GM23338 (cell line): ENCODE data around the gene S100A1. TPM values are rescaled to one million over a fixed set of nuclear protein-coding genes. Genes with fewer than 3 reads are reported as not detected.

Experiments
- ATAC-seq: fragments of 200-7000 bp; cut with Tn5 transposase; 3 replicates; pipeline ENCODE4 v1.9.1; 2020
- DNase-seq: peaks from one replicate; pipeline ENCODE4 v3.0.0-alpha.2; 2015; ENCODE audit warnings: low spot score
- H2AFZ ChIP-seq: fragments of 200-600 bp; sonication (generic); 2 replicates; pipeline ENCODE4 v1.8.0; 2016; ENCODE audit warnings: antibody characterized with exemption, mild to moderate bottlenecking, moderate library complexity
- H3F3A ChIP-seq: fragments of 200-600 bp; sonication (generic); replicated peaks from 2 replicates; pipeline ENCODE4 v1.8.0; 2017; ENCODE audit warnings: antibody characterized with exemption, mixed run types, low read depth
- H3K27ac ChIP-seq: fragments of 200-600 bp; sonication (generic); 2 replicates; pipeline ENCODE4 v1.6.1; 2016; ENCODE audit warnings: low read depth
- H3K27me3 ChIP-seq: fragments of 200-600 bp; sonication (generic); 2 replicates; pipeline ENCODE4 v1.8.0; 2016; ENCODE audit warnings: mild to moderate bottlenecking, mixed run types, moderate library complexity; ENCODE audit not compliant: insufficient read depth
- H3K36me3 ChIP-seq: fragments of 200-600 bp; sonication (generic); 2 replicates; pipeline ENCODE4 v1.8.0; 2016; ENCODE audit warnings: mild to moderate bottlenecking; ENCODE audit not compliant: insufficient read depth
- H3K4me1 ChIP-seq: fragments of 200-600 bp; sonication (generic); 2 replicates; pipeline ENCODE4 v1.8.0; 2016; ENCODE audit warnings: mild to moderate bottlenecking, moderate library complexity; ENCODE audit not compliant: insufficient read depth
- H3K4me2 ChIP-seq: fragments of 200-600 bp; sonication (generic); 2 replicates; pipeline ENCODE4 v1.7.1; 2017; ENCODE audit warnings: mixed run types
- H3K4me3 ChIP-seq: fragments of 200-600 bp; sonication (generic); 2 replicates; pipeline ENCODE4 v1.6.1; 2016; ENCODE audit warnings: mixed run types
- H3K79me2 ChIP-seq: fragments of 200-600 bp; sonication (generic); replicated peaks from 2 replicates; pipeline ENCODE4 v1.8.0; 2017; ENCODE audit warnings: mild to moderate bottlenecking; ENCODE audit not compliant: insufficient read depth
- H3K9me2 ChIP-seq: fragments of 200-600 bp; sonication (generic); 2 replicates; pipeline ENCODE4 v1.8.0; 2017; ENCODE audit not compliant: insufficient read depth
- H4K20me1 ChIP-seq: fragments of 200-600 bp; sonication (generic); replicated peaks from 2 replicates; pipeline ENCODE4 v1.8.0; 2017; ENCODE audit warnings: mild to moderate bottlenecking; ENCODE audit not compliant: insufficient read depth
- H3K27ac Mint-ChIP-seq: 2 replicates; pipeline ENCODE4 v1.8.0; 2020; ENCODE audit warnings: inconsistent platforms, mild to moderate bottlenecking, moderate library complexity, mixed read lengths
- H3K27me3 Mint-ChIP-seq: 3 replicates; pipeline ENCODE4 v1.8.0; 2022; ENCODE audit warnings: low read depth, mild to moderate bottlenecking, moderate library complexity, mixed read lengths, inconsistent platforms; ENCODE audit not compliant: insufficient read depth, poor library complexity
- H3K36me3 Mint-ChIP-seq: 3 replicates; pipeline ENCODE4 v1.8.0; 2021; ENCODE audit warnings: low read depth, mild to moderate bottlenecking, inconsistent platforms, moderate library complexity, mixed read lengths
- H3K4me1 Mint-ChIP-seq: 3 replicates; pipeline ENCODE4 v1.8.0; 2020; ENCODE audit warnings: mild to moderate bottlenecking, inconsistent platforms, mixed read lengths
- H3K4me3 Mint-ChIP-seq: 3 replicates; pipeline ENCODE4 v1.8.0; 2021; ENCODE audit warnings: moderate library complexity, mild to moderate bottlenecking, inconsistent platforms, mixed read lengths
- H3K9me3 Mint-ChIP-seq: 3 replicates; pipeline ENCODE4 v1.8.0; 2020; ENCODE audit warnings: moderate library complexity, mild to moderate bottlenecking, inconsistent platforms, mixed read lengths
- CTCF ChIP-seq, 2 experiments: fragments of 200-600 bp in 1 of 2; sonication (generic) in 1 of 2; conservative IDR thresholded peaks; 2 replicates each; pipeline versions ENCODE4 v1.5.1 to v1.6.1; 2016 to 2017; ENCODE audit warnings: antibody characterized with exemption in 2 of 2, low read depth in 2 of 2, mild to moderate bottlenecking in 2 of 2, moderate library complexity in 1 of 2
- EZH2 ChIP-seq: fragments of 200-600 bp; sonication (generic); IDR thresholded peaks from one replicate; pipeline ENCODE4 v1.8.0; 2017; ENCODE audit warnings: antibody characterized with exemption, mild to moderate bottlenecking, low read depth; ENCODE audit not compliant: unreplicated experiment
- EZH2phosphoT487 ChIP-seq: fragments of 200-600 bp; sonication (generic); IDR thresholded peaks from one replicate; pipeline ENCODE4 v1.8.1; 2018; ENCODE audit warnings: antibody characterized with exemption; ENCODE audit not compliant: unreplicated experiment
- JUNB ChIP-seq: IDR thresholded peaks from one replicate; pipeline ENCODE4 v1.6.1; 2016; ENCODE audit warnings: antibody characterized with exemption; ENCODE audit not compliant: unreplicated experiment
- NANOG ChIP-seq: IDR thresholded peaks from 2 replicates; pipeline ENCODE4 v1.6.1; 2016; ENCODE audit warnings: antibody characterized with exemption, borderline replicate concordance
- POLR2AphosphoS5 ChIP-seq: IDR thresholded peaks from 2 replicates; pipeline ENCODE4 v1.6.1; 2016; ENCODE audit warnings: antibody characterized with exemption, low read depth
- REST ChIP-seq: IDR thresholded peaks from one replicate; pipeline ENCODE4 v1.6.1; 2018; ENCODE audit warnings: antibody characterized with exemption; ENCODE audit not compliant: unreplicated experiment
- STAT1 ChIP-seq: IDR thresholded peaks from one replicate; pipeline ENCODE4 v1.6.1; 2016; ENCODE audit warnings: antibody characterized with exemption; ENCODE audit not compliant: unreplicated experiment
- ZNF462 ChIP-seq: fragments of 250-450 bp; sonication (Bioruptor Pico); IDR thresholded peaks from 2 replicates; pipeline ENCODE4 v1.5.0; 2020; ENCODE audit warnings: mild to moderate bottlenecking, moderate library complexity
- polyA plus RNA-seq: library from polyadenylated mRNA; unstranded; fragments of >200 nt; fragmentation: Nextera tagmentation; extraction: Ambion mirVana; gene quantifications from 2 replicates; pipeline ENCODE4 v1.2.1, GENCODE V29; 2016
- total RNA-seq: library from RNA; depleted of rRNA; stranded (reverse); fragments of >200 nt; shearing (Covaris generic); gene quantifications from 2 replicates; pipeline ENCODE4 v1.2.3, GENCODE V29; 2014

The S100A1 gene
- total and polyA plus RNA-seq, 2 experiments from 2014 or later: 0.13 to 0.66 TPM

GRCh38 chr1:153669606-153670005, 41.4 kb downstream of the S100A1 start (continued):
- no peak for TF ChIP-seq REST

GRCh38 chr1:153670257-153670858, 42.1 kb downstream of the S100A1 start:
- Mint-ChIP-seq H3K36me3 (peaks cover 51% of the 10 kb centered on the region), H3K27me3 (peaks cover 8% of the 10 kb centered on the region), H3K4me3 (no peak overlapping the region), H3K4me1 (peaks cover 12% of the 10 kb centered on the region; the same call in 2 of the 3 replicates), H3K27ac (no peak overlapping the region), H3K9me3 (no peaks in the 10 kb centered on the region; the same call in 2 of the 3 replicates)
- no peak for DNase-seq
- peaks cover 43% of the 10 kb centered on the region for H3F3A ChIP-seq
- no peak; the same call in 1 of the 3 replicates for ATAC-seq
- H3K36me3 ChIP-seq: peaks cover 43% of the 10 kb centered on the region
- no peaks in the 10 kb centered on the region for H3K27me3 ChIP-seq
- peaks cover 8% of the 10 kb centered on the region for H4K20me1 ChIP-seq
- peak overlapping the region; percentile 65; the same call in 1 of the 2 replicates for H3K27ac ChIP-seq
- no peaks in the 10 kb centered on the region for H3K9me2 ChIP-seq
- peaks cover 34% of the 10 kb centered on the region for H3K79me2 ChIP-seq
- H3K4me2 ChIP-seq: peak overlapping the region; percentile 91
- no peak overlapping the region for H2AFZ ChIP-seq
- peak overlapping the region; percentile 97 for H3K4me3 ChIP-seq
- H3K4me1 ChIP-seq: peaks cover 4% of the 10 kb centered on the region; the same call in 1 of the 2 replicates
- TF ChIP-seq STAT1: no peak
- TF ChIP-seq REST: no peak
- no peak for TF ChIP-seq EZH2
- TF ChIP-seq EZH2phosphoT487: no peak
- no peak for TF ChIP-seq ZNF462 (CRISPR knock-in tag)
- no peak for TF ChIP-seq NANOG
- TF ChIP-seq POLR2AphosphoS5: no peak
- no peak for TF ChIP-seq JUNB
- no peak for TF ChIP-seq CTCF (conservative IDR thresholded peaks at IDR 0.05; ENCODE audit: low read depth in 2 of 2)
